WERI-Rb-1 (cell line): ENCODE results near the gene ENDOU.
A peak's percentile ranks its signal among the peaks of the same experiment; 100 is the strongest.

Experiments
- DNase-seq: peaks from one replicate; pipeline ENCODE4 v3.0.0-alpha.2; 2020
- H3K27ac ChIP-seq: fragments of 250-450 bp; sonication (Bioruptor Pico); 2 replicates; pipeline ENCODE4 v1.5.1; 2020; ENCODE audit warnings: mild to moderate bottlenecking, moderate library complexity
- H3K27me3 ChIP-seq: fragments of 250-450 bp; sonication (Bioruptor Pico); 2 replicates; pipeline ENCODE4 v1.5.1; 2021; ENCODE audit warnings: mild to moderate bottlenecking, low read depth, moderate library complexity; ENCODE audit not compliant: insufficient read depth, severe bottlenecking
- H3K36me3 ChIP-seq: fragments of 250-450 bp; sonication (Bioruptor Pico); 2 replicates; pipeline ENCODE4 v1.5.1; 2020; ENCODE audit warnings: mild to moderate bottlenecking, moderate library complexity
- H3K4me3 ChIP-seq: 2 replicates; pipeline ENCODE4 v1.5.1; 2011; ENCODE audit warnings: low read depth, mild to moderate bottlenecking, control low read depth, low read length
- H3K9me3 ChIP-seq: fragments of 250-450 bp; sonication (Bioruptor Pico); 2 replicates; pipeline ENCODE4 v1.5.1; 2021; ENCODE audit warnings: mild to moderate bottlenecking, moderate library complexity; ENCODE audit not compliant: severe bottlenecking
- CTCF ChIP-seq: IDR thresholded peaks from 2 replicates; pipeline ENCODE4 v1.5.1; 2011; ENCODE audit warnings: low read depth, mild to moderate bottlenecking, control low read depth, inconsistent platforms, low read length

Gene ENDOU

GRCh38 chr12:47707905-47708543 lies 17.3 kb downstream of the ENDOU start:
- no peak overlapping the region for H3K27ac ChIP-seq
- TF ChIP-seq CTCF: no peak
- no peaks in the 10 kb centered on the region for H3K27me3 ChIP-seq
- no peak for DNase-seq
- no peaks in the 10 kb centered on the region for H3K9me3 ChIP-seq
- H3K36me3 ChIP-seq: no peaks in the 10 kb centered on the region
- H3K4me3 ChIP-seq: no peak overlapping the region

- H3K27ac ChIP-seq: no peak overlapping the region
- H3K27me3 ChIP-seq: no peaks in the 10 kb centered on the region
- no peak for DNase-seq
- peaks cover 3% of the 10 kb centered on the region; the same call in 1 of the 2 replicates for H3K36me3 ChIP-seq
- no peaks in the 10 kb centered on the region for H3K9me3 ChIP-seq
- no peak overlapping the region for H3K4me3 ChIP-seq
- TF ChIP-seq CTCF: no peak
Observed at GRCh38 chr12:47707355-47707754, 17.9 kb downstream of the ENDOU start.

- no peaks in the 10 kb centered on the region for H3K9me3 ChIP-seq
- peak within 1 kb of the TSS; percentile 73 for H3K4me3 ChIP-seq
- H3K27me3 ChIP-seq: no peaks in the 10 kb centered on the region
- DNase-seq: peak; percentile 96
- H3K36me3 ChIP-seq: peaks cover 12% of the 10 kb centered on the region
- peak; percentile 62 for TF ChIP-seq CTCF
- H3K27ac ChIP-seq: peak within 1 kb of the TSS; percentile 85
Observed at GRCh38 chr12:47705566-47706425, 19.5 kb downstream of the ENDOU start, which contains the start of gene RPAP3. Gene RPAP3, minus strand, starts transcription at chr12:47706030. Its CDS starts 3,190 bp downstream, at chr12:47702840.

- no peaks in the 10 kb centered on the region for H3K27me3 ChIP-seq
- no peak for TF ChIP-seq CTCF
- peak overlapping the region; percentile 73 for H3K4me3 ChIP-seq
- no peaks in the 10 kb centered on the region for H3K9me3 ChIP-seq
- DNase-seq: no peak
- peak overlapping the region; percentile 85 for H3K27ac ChIP-seq
- H3K36me3 ChIP-seq: peaks cover 18% of the 10 kb centered on the region
Observed at GRCh38 chr12:47705229-47705565, 20.1 kb downstream of the ENDOU start.

GRCh38 chr12:47704719-47705118 lies 20.6 kb downstream of the ENDOU start:
- Histone ChIP-seq H3K4me3 (no peak overlapping the region; the same call in none of the 2 replicates), H3K27ac (no peak overlapping the region), H3K27me3 (no peaks in the 10 kb centered on the region), H3K36me3 (peaks cover 21% of the 10 kb centered on the region), H3K9me3 (no peaks in the 10 kb centered on the region)
- no peak for TF ChIP-seq CTCF
- no peak for DNase-seq
